Cardiac fibroblast (primary cell): ENCODE data around the gene MXI1.

ENCODE experiments used
- DNase-seq, 2 donors: peaks; one replicate each; pipeline versions ENCODE4 v3.0.0 to v3.0.0-alpha.2; 2010; ENCODE audit warnings: low read depth in 2 of 2
- H3K4me3 ChIP-seq, 2 donors: replicated peaks in 1 of 2; 1 replicate in 1 of 2; 2 replicates in 1 of 2; pipeline ENCODE4 v1.5.1; 2011; ENCODE audit warnings: low read depth in 2 of 2, low read length in 2 of 2, mild to moderate bottlenecking in 2 of 2, moderate library complexity in 1 of 2
- CTCF ChIP-seq: IDR thresholded peaks from one replicate; pipeline ENCODE4 v1.5.1; 2011; ENCODE audit warnings: low read depth, mild to moderate bottlenecking, low read length, inconsistent platforms

Gene MXI1

GRCh38 chr10:110220398-110220797, 13.0 kb downstream of the MXI1 start:
- no peak for TF ChIP-seq CTCF
- H3K4me3 ChIP-seq: no peak overlapping the region
- no peak for DNase-seq

DNA sequence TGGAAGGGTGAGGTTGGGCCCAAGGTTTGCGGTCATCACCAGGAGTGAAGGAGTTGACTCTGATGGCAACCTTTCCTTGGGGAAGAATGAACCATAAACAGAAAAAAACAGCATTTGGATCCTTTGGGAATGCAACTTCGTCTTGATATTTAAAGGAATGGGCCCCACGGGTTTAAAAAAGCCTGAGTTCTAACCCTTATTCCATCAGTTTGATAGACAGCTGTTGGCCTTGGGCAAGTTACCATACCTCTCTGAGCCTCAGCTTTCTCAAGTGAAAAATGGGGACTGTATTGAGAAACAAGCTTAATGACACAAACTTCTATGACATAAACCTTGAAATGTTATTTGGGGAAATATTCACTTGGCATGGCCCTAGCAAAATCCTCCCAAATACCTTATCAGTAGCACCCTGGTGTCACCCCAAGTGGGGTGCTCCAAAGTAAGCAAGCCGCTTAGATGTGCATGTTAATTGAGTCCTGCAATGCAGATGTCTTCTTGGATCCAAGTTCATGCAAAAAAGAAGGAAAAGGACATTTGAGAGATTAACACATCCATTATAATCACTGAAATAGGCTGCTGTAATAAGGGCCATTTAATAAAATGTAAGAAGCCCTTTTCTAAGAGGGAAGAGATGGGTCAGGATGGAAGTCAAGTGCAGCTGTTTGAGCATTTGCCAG, 13.8 kb downstream of the MXI1 start:
- no peak for DNase-seq
- peak overlapping the region; percentile 37 to 56 for H3K4me3 ChIP-seq
- TF ChIP-seq CTCF: no peak

- DNase-seq: peak; percentile 95 to 96
- TF ChIP-seq CTCF: peak; percentile 19
- peak overlapping the region; percentile 37 to 56 for H3K4me3 ChIP-seq
Observed at GRCh38 chr10:110221721-110222261, 14.4 kb downstream of the MXI1 start.

- H3K4me3 ChIP-seq: no peak overlapping the region
- no peak for TF ChIP-seq CTCF
- no peak for DNase-seq
Observed at GRCh38 chr10:110222641-110223297, 15.4 kb downstream of the MXI1 start.

- no peak for TF ChIP-seq CTCF
- no peak for DNase-seq
Observed at GRCh38 chr10:110223298-110223925, 16.0 kb downstream of the MXI1 start.

GRCh38 chr10:110224992-110225391, 17.6 kb downstream of the MXI1 start:
- peak overlapping the region; percentile 39 to 87 for H3K4me3 ChIP-seq
- TF ChIP-seq CTCF: no peak

More at GRCh38 chr10:110223298-110223925, 16.0 kb downstream of the MXI1 start:
- no peak overlapping the region for H3K4me3 ChIP-seq

More at GRCh38 chr10:110224992-110225391, 17.6 kb downstream of the MXI1 start:
- no peak for DNase-seq
